ENCODE measurements around the gene SERINC5.
"Not testable (repeated sequence)": the region's sequence is repeated elsewhere in the genome, so short reads cannot be mapped to it uniquely, and the experiment has no call there.

The SERINC5 gene

DNA sequence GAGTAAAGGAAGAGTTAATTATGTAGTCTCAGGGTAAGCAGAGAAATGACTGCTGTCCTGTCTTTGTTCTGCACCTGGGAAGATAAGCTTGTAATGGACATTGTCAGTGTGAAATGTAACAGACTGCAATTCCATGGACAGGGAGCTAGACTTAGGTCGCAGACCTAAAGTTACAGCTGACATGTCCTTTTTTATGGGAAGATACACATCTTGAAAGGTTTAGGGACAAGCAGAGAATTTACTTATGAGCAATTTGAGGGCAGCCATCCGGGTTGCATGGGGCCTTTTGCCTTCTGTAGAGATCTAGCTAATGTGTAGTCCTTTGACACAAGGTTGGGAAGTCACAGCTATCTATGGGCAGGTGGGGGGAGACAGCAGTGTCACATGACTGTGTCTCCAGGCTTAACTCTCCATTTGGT, 85.7 kb downstream of the SERINC5 start:
- DNase-seq (ENCODE audit: low spot score): no peak

DNA sequence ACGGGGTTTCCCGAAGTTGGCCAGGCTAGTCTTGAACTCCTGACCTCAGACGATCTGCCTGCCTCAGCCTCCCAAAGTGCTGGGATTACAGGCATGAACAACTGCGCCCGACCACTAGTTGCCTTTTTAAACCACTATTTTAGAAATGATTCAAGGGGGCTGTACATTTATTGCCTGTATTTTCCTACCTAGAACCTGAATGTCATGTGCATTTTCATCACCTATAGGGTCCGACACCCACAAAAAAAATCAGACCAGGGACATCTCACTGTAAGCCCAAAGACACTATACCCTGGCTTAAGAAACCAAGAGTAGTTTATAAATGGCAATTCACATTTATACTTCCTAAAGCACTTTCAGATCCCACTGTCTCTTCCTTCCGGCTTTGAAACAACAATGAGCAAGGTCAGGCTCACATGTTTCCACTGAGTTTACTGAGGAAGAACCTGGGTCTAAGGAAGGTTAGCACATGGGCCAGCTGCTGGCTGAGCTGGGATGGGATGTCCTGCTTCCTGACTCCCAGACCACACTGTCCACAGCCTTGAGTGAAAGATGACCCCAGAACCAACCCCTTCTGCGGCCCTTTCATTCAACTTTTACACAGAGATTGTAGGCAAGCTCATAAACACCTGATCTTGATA, 87.3 kb downstream of the SERINC5 start:
- no peak for DNase-seq (ENCODE audit: low spot score)

DNA sequence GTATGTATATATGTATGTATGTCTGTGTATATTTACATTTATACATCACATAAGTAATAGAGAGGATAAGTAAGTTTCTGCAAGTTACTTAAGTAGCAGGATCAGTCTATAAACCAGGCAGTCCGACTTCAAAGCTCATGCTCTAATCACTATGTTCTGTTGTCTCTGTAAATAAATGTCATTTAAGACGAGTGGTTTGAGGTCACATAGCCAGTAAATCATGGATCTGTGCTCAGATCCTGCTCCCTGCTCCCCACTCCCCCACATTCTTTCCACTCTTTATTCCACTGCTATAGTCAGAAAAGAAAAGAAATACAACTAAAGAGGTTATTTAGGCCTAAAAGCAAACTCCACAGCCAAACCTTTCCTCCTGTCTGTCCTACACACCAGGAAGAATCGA, 90.4 kb downstream of the SERINC5 start:
- DNase-seq (ENCODE audit: low spot score): no peak

DNA sequence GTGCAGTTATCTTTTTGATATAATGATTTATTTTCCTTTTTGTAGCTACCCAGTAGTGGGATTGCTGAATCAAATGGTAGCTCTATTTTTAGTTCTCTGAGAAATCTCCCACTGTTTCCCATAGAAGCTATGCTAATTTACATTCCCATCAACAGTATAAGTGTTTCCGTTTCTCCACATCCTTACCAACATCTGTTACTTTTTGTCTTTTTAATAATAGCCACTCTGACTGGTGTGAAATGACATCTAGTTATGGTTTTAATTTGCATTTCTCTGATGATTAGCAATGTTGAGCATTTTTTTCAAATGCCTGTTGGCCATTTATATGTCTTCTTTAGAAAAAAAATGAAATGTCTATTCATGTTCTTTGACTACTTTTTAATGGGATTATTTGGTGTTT, 94.7 kb downstream of the SERINC5 start:
- DNase-seq (ENCODE audit: low spot score): no peak

DNA sequence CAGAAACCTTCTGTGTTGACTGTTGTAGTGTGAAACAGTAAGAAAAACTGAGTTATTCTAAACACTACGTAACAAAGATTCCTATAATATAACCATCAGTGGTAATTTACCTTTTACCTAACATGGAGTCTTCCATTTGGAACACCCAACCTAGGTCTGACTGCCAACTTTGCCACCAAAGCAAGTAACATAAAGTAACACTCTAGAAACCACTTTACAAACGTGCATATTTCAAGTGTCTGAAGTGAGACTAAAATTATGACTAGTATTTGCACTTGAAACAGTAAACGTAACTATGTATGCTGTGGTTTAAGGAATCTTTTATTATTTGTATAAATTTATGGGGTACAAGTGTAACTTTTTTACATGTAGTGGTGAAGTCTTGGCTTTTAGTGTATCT, 95.6 kb downstream of the SERINC5 start:
- DNase-seq (ENCODE audit: low spot score): no peak

DNA sequence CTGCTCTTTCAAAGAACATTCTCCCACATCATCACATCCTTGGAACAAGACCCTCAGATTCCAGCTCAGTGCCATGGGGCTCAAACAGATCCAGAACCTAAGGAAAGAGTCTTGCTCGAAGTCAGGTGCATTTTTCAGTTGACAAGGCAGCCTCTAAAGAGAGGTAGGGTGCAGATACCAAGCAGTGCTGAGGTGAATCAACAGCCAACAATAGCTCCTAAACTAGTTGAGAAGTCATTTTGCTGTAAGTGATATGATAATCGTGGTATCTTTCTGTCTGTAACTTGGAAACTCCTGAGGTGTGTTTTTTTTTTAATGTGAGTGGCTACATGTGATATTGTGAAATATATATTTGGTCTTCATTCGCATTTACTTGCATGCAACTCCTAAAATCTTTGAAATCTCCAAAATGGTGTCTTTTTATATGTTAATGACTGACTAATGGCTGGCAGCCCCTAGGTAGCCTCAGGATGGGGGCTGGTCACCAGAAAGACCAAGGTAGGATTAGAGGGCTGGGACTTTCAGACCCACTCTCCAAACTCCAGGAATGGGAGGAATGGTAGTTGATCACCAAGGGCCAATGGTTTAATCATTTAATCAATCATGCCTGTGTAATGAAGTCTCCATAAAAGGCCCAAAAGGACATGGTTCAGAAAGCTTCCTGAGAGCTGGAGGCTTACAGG, 96.6 kb downstream of the SERINC5 start:
- DNase-seq (ENCODE audit: low spot score): no peak

DNA sequence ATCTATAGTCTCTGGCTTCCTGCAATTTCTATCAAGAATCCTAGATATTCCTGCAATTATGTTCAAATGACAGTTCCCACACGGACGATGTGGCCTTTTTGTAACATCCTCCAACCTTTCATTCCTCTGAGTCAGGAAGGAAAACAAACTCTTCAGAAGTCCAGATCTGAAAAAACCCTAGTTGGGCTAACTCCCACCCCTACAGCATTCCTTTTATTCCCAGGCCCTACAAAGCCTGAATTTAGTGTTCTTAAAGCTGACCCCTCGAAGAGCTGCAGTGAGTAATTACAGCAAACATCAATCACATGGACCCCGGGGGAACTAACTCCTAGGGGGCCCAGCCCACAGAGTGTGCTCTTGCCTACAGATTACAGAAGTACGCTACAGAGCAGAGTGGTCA, 99.7 kb downstream of the SERINC5 start:
- DNase-seq (ENCODE audit: low spot score): no peak

DNA sequence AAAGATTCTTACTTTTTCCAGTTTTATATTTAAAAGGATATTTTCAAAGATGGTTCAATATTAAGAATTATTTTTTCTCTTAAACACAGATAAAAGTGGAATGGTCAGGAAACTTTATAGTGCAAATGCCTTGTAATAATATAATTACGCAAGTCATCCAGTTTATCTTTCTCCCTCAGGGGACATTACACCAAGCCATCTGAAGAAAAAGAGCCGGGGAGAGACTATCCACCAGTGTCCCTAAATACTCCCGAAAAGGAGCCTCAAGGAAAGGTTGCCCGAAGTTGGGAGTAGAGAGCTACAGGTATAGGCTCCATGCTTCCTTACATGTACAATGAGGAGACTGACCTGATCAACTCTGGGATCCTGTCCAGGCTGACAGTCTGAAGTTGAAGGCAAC, 101.1 kb downstream of the SERINC5 start:
- no peak for DNase-seq (ENCODE audit: low spot score)

DNA sequence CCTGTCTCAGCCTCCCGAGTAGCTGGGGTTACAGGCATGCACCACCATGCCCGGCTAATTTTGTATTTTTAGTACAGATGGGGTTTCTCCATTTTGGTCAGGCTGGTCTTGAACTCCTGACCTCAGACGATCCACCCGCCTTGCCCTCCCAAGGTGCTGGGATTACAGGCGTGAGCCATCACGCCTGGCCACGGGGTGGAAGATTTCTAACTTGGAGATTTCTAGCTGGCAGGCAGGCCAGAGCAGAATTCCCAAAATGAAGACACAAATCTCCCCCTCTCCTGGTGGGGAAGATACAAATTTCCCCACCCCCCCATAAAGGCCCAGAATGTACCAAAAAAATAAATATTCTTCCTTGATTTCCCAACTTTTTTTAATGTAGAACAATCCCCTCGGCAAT, 101.6 kb downstream of the SERINC5 start:
- DNase-seq (ENCODE audit: low spot score): not testable (repeated sequence)

DNA sequence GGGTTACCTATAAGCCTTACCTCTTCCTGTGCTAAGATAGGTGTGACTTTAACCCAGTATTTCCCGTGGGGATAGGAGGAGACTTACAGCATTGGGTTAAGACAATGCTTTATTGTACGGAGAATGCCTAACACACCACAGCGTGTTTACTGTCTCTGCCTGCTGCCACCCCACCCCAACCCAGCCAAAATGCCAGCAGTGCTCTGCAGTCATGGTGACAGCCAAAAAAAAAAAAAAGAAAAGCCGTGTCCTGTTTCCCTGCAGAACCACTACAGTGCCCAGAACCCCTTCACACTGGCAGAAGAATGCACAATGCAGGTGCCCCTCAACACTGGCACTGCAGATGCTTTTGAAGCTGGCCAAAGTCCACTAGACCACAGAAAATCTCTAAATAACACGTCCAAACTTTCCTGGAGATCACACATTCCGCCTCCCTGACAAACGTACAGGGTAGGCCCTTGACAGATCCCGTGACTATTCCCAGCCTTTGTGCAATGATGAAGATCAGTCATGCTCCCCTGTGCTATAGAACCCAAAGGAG, 102.2 kb downstream of the SERINC5 start:
- DNase-seq (ENCODE audit: low spot score): no peak

DNA sequence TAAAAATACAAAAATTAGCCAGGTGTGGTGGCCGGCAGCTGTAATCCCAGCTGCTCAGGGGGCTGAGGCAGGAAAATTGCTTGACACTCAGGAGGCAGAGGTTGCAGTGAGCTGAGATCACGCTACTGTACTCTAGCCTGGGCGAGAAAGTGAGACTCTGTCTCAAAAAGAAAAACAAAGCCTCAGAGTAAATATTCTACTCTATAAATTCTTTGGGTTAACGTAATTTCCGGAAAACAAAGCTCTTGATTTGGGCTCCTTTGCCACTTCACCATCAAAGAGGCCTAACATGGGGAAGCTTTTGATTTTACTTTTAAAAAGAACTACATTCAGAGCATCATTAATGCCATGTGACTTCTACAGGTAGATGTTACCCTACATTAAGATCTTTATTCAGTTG, 103.1 kb downstream of the SERINC5 start:
- no peak for DNase-seq (ENCODE audit: low spot score)

DNA sequence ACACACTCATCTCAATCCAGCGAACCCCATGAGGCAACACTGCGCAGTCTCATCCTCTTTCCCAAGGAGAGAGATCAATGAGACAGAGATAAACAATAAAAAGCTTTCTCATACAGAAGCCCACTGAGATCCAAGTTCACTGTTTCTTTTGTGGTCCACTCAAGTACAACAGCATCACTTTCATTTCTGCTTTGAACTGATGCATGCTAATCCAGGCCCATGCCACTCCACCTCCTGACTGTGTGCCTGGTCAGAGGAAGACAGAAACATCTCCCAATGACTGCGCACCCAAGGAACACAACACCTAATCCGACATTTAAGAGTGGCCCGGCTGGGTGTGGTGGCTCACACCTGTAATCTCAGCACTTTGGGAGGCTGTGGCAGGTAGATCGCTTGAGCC, 104.0 kb downstream of the SERINC5 start:
- no peak for DNase-seq (ENCODE audit: low spot score)

DNA sequence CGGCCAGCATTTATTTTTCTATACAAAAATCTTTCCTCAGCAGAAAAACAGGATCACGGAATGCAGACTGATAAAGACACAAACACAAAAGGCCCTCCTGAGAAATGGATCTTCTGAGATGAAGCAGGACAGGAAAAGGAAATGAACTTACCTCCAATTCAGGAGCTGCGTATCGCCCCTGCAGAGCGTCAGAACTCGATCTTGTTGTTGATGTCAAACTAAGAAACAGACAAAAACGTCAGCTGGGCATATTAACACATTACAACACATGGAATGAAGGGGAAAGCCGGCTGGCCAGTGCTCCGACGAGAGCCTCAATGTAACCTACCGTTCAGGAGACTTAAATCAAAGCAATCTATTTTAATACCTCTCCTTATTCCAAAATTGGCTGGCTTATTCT, 105.1 kb downstream of the SERINC5 start:
- no peak for DNase-seq (ENCODE audit: low spot score)

DNA sequence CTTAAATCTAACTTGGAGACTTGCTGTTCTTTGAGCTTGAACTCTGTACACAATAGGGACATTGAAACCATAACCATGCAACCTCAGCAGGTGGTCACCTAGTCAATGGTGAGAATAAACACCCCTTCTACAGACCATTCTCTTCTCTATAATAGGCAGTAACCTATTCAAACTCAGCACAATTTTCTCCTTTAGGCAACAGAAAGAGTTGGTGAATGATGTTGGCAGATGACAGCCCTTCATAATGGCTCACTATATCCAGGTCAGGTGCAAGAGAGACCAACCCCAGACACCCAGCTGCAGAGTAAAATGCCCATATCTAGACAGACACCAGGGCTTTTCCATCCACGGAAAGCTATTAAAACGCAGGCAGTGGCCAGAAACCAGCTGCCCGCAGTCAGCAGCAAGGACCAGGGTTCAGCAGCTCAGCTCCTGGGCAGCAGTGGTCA, 106.7 kb downstream of the SERINC5 start:
- DNase-seq (ENCODE audit: low spot score): no peak

DNA sequence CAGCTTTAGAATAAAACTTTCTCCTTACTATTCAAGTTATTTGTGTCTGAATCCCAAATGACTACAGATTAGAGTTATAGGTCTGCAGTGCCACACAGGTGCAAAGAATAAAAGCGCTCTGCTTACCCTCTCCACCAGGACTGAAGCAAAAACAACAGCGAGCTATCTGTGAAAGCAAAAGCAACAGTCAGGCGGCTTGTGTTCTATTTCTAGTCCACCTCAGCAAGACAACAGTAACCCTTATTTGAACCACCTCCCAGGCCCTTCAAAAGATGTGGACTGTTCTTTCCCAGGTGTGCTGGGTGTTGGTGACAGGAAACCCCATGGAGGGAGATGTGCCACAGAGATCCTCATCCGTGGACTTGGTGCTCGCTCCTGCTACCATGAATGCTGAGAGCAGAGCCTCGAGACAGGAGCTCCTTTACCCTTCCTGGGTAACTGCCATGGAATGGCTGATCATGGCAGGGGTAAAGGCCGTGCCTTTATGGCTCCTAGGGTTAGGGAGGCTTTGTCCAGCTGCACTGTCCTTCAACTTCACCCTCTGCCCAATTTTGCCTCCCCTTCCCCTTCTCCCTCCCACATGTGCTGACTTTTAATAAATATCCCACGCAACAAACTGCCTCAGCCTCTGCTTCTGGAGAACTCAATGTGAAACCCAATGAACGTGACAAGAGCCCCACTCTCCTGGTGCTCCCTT, 108.6 kb downstream of the SERINC5 start:
- DNase-seq (ENCODE audit: low spot score): no peak

DNA sequence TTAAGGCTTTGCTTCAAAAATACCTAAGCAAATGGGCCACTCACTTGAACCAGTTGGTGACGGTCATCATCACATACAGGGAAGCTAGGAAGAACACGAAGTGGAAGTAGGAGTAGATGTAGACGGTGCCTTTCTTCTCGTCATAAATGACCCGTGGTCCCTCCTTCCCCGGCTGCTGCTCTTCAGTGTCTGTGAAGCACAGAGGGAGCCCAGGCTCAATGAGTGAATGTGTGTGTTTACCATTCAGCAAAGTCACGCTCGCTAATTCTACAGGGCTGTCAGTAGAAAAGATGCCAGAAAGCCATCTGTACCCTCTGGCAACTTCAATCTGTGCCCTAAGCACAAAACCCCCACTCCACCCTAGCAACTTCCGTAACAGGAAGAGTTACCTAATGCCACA, 109.8 kb downstream of the SERINC5 start:
- DNase-seq (ENCODE audit: low spot score): no peak

DNA sequence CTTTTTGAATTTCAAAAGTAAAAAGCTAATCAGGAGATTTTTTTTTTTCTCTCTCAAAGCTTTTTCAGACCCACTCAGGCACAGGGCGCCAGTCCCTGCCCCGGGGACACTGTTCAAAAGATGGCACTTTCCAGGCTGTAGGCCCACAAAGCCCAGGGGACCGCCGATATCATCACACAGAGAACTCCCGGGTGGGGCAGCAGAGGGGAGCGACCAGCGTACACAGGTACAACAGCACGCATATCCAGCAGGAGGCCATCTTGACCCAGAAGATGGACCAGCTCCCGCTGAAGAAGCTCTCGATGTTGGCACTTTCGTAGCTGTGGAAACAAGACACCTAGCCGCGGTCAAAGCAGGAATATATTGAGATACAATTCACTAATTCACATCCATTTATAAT, 112.4 kb downstream of the SERINC5 start:
- no peak for DNase-seq (ENCODE audit: low spot score)

DNA sequence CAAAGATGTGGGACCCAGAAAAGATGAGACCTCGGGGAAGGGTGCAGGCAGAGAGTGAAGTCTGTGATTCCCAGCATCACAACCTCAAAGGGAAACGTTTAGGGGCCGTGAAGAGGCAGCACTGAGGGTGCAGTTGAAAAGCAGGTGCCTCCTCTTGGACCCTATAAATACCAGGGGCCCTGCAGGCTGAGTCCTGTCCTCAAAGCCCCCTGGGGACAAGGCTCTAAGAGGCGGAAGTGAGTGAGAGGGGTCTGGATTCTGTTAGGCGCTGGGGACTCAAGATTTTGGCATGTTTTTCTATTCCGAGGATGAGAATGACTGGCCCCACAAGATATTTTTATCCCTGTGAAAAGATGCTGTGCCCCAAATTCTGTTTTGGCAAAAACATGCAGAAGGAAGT, 112.9 kb downstream of the SERINC5 start:
- no peak for DNase-seq (ENCODE audit: low spot score)

DNA sequence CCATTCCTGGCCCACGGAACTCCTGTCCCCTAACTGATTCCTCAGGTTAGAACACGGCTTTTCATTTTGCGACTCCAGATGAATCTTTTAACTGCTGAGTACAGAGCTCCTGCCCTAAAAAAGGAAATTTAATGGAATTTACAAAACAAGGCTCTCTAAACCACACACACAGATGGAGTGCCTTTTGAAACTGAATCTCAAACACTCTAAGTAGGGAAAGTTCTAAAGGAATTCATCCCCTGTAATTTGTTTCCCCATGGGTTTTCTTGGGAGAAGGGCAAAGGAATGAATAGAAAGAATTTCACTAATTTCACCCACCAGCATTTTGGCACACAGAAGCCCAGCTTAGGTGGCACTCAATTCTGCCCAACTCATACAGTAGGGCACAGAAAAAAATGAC, 114.2 kb downstream of the SERINC5 start:
- DNase-seq (ENCODE audit: low spot score): no peak

DNA sequence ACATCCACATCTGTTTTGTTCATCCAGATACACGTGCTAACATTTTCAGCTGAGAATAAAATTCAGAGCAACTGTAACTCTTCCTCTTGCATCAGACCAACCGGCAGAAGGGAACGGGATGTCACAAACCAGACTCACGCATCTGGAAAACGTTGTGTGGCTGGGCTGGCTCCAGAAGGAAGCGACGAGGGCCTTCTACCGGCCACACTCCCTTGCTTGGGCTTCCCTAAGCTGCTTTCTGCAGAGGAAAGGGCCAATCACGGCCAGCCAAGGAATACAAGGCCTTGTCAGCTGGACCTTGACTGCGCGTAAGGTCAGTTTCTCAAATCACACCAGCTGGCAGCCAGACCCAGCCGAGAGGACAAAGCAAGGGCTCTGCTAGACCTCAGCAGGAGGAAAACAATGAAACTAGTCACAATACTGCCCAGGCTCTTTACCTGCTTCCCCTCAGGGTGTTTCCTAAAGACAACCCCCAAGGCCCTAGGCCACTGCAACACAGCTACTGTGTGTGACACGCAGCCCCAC, 114.6 kb downstream of the SERINC5 start:
- DNase-seq (ENCODE audit: low spot score): peak; percentile 81

DNA sequence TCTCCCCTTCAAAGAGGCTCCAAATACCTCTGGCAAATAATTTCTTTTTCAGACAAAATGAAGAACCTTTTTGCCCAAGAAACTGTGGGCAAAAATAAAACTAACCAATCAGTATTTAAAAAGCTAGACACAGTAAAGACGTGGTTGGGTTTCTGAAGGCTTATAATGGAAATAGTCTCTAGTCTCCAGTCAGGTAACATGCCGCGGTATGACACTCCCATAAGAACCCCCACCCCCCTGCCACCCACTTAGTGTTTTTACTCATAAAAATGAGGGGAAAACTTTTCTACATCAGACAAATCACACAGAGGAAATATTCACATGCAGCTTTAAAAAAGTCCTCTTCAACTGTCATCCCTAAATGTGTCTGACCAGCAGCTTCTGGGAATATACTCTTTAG, 115.4 kb downstream of the SERINC5 start:
- DNase-seq (ENCODE audit: low spot score): no peak

DNA sequence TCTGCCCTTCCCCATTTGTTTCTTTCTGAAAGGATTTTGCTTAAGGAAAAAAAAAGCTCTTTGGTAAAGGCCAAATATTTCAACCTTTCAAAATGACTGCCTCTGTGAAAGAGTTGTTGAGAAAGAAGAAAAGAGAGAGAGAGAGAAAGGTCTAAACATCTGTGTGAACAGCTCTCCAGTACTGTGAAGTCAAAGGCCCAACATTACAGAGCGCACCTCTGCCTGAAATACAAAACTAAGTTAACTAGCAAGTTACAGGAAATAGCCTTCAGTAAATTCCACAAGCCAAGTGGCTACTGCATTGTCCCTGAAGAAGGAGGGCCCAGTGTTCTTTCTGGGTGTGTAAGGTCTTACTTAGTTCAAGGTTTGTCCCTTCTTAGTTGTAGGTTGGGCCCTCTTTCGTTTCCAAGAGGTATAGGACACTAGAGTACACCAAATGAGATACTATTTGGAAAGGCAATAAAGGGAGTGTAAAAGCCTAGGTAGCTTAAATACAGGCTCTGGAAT, 116.3 kb downstream of the SERINC5 start:
- no peak for DNase-seq (ENCODE audit: low spot score)

DNA sequence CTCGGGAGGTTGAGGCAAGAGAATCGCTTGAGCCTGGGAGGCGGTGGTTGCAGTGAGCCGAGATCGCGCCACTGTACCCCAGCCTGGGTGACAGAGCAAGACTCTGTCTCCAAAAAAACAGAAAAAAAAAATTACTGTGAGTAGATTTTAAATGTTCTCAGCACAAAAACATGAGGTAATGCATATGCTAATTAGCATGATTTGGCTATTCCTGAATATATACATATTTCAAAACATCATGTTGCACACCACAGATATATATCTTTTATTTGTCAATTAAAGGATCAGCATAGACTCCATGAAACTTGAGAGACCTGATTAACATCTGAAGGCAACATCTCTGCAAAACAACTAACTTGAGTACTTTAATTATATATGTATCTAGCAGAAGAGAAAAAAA, 117.4 kb downstream of the SERINC5 start:
- no peak for DNase-seq (ENCODE audit: low spot score)

All from AG20443 (cell line).